ENCODE measurements around the gene ST6GAL1. TPM values are rescaled to one million over a fixed set of nuclear protein-coding genes. Genes with fewer than 3 reads are reported as not detected.

Gene ST6GAL1
- total and polyA plus RNA-seq, 10 of the 15 experiments (the other 5 are each of a cell fraction or from before 2014, with no cell fraction given), result 74.2 to 248 (median 149) TPM

GRCh38 chr3:186946756-186947375 lies 16.5 kb downstream of the ST6GAL1 start (continued):
- no peak for TF ChIP-seq ZNF592 (IDR thresholded peaks at IDR 0.05)
- peak in 1 of 2 experiments; percentile 62; a peak in 2 of 4 replicates for TF ChIP-seq EP300 (IDR thresholded peaks at IDR 0.05; ENCODE audit: borderline replicate concordance in 1 of 2, control insufficient read depth in 1 of 2, low read depth in 2 of 2, low read length in 2 of 2)
- TF ChIP-seq POLR2A (IDR thresholded peaks at IDR 0.05; ENCODE audit: low read depth, low read length), result no peak
- no peak for TF ChIP-seq ATF7 (IDR thresholded peaks at IDR 0.05; ENCODE audit: low read depth)
- no peak for TF ChIP-seq KDM1A (IDR thresholded peaks at IDR 0.05; ENCODE audit: borderline replicate concordance)
- TF ChIP-seq ATF2 (IDR thresholded peaks at IDR 0.05; ENCODE audit: low read length), result peak; percentile 45; the same call in 1 of the 2 replicates
- no peak for TF ChIP-seq MEF2A (IDR thresholded peaks at IDR 0.05; ENCODE audit: insufficient read depth, low read depth, low read length)
- no peak for TF ChIP-seq SMARCA5 (IDR thresholded peaks at IDR 0.05)
- TF ChIP-seq MYB (IDR thresholded peaks at IDR 0.05; ENCODE audit: borderline replicate concordance, low read depth, low read length), result no peak
- TF ChIP-seq WRNIP1 (IDR thresholded peaks at IDR 0.05; ENCODE audit: borderline replicate concordance, low read depth, low read length), result no peak
- TF ChIP-seq CEBPB (IDR thresholded peaks at IDR 0.05; ENCODE audit: borderline replicate concordance in 1 of 2, low read depth in 2 of 2, low read length in 2 of 2), result no peak
- TF ChIP-seq RAD51 (IDR thresholded peaks at IDR 0.05), result no peak
- TF ChIP-seq NBN (IDR thresholded peaks at IDR 0.05), result no peak
- no peak for TF ChIP-seq MYC (IDR thresholded peaks at IDR 0.05; ENCODE audit: insufficient read depth, insufficient read length, insufficient replicate concordance, low read length, severe bottlenecking)
- TF ChIP-seq SMC3 (IDR thresholded peaks at IDR 0.05; ENCODE audit: borderline replicate concordance, low read length), result no peak
- TF ChIP-seq ZNF384 (IDR thresholded peaks at IDR 0.05; ENCODE audit: borderline replicate concordance, low read depth, low read length), result no peak
- TF ChIP-seq, protein P1, sequence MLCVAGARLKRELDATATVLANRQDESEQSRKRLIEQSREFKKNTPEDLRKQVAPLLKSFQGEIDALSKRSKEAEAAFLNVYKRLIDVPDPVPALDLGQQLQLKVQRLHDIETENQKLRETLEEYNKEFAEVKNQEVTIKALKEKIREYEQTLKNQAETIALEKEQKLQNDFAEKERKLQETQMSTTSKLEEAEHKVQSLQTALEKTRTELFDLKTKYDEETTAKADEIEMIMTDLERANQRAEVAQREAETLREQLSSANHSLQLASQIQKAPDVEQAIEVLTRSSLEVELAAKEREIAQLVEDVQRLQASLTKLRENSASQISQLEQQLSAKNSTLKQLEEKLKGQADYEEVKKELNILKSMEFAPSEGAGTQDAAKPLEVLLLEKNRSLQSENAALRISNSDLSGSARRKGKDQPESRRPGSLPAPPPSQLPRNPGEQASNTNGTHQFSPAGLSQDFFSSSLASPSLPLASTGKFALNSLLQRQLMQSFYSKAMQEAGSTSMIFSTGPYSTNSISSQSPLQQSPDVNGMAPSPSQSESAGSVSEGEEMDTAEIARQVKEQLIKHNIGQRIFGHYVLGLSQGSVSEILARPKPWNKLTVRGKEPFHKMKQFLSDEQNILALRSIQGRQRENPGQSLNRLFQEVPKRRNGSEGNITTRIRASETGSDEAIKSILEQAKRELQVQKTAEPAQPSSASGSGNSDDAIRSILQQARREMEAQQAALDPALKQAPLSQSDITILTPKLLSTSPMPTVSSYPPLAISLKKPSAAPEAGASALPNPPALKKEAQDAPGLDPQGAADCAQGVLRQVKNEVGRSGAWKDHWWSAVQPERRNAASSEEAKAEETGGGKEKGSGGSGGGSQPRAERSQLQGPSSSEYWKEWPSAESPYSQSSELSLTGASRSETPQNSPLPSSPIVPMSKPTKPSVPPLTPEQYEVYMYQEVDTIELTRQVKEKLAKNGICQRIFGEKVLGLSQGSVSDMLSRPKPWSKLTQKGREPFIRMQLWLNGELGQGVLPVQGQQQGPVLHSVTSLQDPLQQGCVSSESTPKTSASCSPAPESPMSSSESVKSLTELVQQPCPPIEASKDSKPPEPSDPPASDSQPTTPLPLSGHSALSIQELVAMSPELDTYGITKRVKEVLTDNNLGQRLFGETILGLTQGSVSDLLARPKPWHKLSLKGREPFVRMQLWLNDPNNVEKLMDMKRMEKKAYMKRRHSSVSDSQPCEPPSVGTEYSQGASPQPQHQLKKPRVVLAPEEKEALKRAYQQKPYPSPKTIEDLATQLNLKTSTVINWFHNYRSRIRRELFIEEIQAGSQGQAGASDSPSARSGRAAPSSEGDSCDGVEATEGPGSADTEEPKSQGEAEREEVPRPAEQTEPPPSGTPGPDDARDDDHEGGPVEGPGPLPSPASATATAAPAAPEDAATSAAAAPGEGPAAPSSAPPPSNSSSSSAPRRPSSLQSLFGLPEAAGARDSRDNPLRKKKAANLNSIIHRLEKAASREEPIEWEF (IDR thresholded peaks at IDR 0.05; ENCODE audit: insufficient replicate concordance, low read depth, low read length), result peak; percentile 48
- TF ChIP-seq RCOR1 (conservative IDR thresholded peaks at IDR 0.05; ENCODE audit: low read depth, low read length), result no peak
- TF ChIP-seq MTA3 (IDR thresholded peaks at IDR 0.05; ENCODE audit: borderline replicate concordance, low read length), result peak; percentile 61; the same call in 1 of the 2 replicates
- TF ChIP-seq EED (IDR thresholded peaks at IDR 0.05; ENCODE audit: low read depth), result peak; percentile 92

Data from GM12878 (cell line).